Retinal pigment epithelial cell (primary cell): ENCODE data around the gene PLEKHH3.
"Not testable (repeated sequence)": the region's sequence is repeated elsewhere in the genome, so short reads cannot be mapped to it uniquely, and the experiment has no call there.

Source experiments
- DNase-seq: peaks from one replicate; pipeline ENCODE4 v3.0.0-alpha.2; 2010; ENCODE audit warnings: low read depth
- H3K4me3 ChIP-seq: 2 replicates; pipeline ENCODE4 v1.5.1; 2011; ENCODE audit warnings: mild to moderate bottlenecking, low read length, control low read depth, moderate library complexity
- TF ChIP-seq, protein P1 (sequence below): conservative IDR thresholded peaks from 2 replicates; pipeline ENCODE4 v1.5.1; 2011; ENCODE audit warnings: low read depth, low read length, control low read depth, inconsistent platforms

Gene PLEKHH3

DNA sequence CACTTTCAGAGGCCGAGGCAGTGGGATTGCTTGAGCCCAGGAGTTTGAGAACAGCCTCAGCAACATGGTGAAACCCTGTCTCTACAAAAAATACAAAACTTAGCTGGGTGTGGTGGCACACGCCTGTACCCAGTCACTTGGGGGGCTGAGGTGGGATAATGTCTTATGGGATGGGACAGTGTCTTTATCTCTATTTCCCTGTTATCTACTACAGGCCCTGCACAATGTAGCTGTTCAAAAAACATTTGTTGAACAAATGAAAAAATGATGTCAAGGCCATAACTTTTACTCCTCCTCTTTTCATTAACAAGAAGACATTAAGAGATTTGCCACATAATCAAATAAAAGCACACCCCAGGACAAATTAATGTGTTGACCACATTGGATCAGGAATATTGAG, 53.5 kb downstream of the PLEKHH3 start:
- no peak for DNase-seq
- H3K4me3 ChIP-seq, result no peak overlapping the region
- TF ChIP-seq, protein P1, sequence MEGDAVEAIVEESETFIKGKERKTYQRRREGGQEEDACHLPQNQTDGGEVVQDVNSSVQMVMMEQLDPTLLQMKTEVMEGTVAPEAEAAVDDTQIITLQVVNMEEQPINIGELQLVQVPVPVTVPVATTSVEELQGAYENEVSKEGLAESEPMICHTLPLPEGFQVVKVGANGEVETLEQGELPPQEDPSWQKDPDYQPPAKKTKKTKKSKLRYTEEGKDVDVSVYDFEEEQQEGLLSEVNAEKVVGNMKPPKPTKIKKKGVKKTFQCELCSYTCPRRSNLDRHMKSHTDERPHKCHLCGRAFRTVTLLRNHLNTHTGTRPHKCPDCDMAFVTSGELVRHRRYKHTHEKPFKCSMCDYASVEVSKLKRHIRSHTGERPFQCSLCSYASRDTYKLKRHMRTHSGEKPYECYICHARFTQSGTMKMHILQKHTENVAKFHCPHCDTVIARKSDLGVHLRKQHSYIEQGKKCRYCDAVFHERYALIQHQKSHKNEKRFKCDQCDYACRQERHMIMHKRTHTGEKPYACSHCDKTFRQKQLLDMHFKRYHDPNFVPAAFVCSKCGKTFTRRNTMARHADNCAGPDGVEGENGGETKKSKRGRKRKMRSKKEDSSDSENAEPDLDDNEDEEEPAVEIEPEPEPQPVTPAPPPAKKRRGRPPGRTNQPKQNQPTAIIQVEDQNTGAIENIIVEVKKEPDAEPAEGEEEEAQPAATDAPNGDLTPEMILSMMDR, result no peak

GRCh38 chr17:42621987-42622386, 54.8 kb downstream of the PLEKHH3 start:
- H3K4me3 ChIP-seq, result not testable (repeated sequence)

GRCh38 chr17:42618442-42619150, 58.2 kb downstream of the PLEKHH3 start:
- no peak overlapping the region for H3K4me3 ChIP-seq
- DNase-seq, result no peak
- TF ChIP-seq, protein P1, result peak; percentile 39

More at GRCh38 chr17:42621987-42622386, 54.8 kb downstream of the PLEKHH3 start:
- not testable (repeated sequence) for DNase-seq

- DNase-seq, result no peak
- TF ChIP-seq, protein P1, result no peak
- H3K4me3 ChIP-seq, result no peak overlapping the region
Measured at GRCh38 chr17:42617956-42618431, 58.8 kb downstream of the PLEKHH3 start.
